Sigmoid colon (tissue), 7 donors: ENCODE results near the gene C1GALT1C1. TPM values are rescaled to one million over a fixed set of nuclear protein-coding genes. Genes with fewer than 3 reads are reported as not detected.

Source experiments
- DNase-seq: peaks from one replicate; pipeline ENCODE4 v3.0.0-alpha.2; 2019
- H3K27ac ChIP-seq, 4 donors: fragments of 200-600 bp; sonication (generic); one replicate each; pipeline ENCODE4 v1.5.1; 2016 to 2019; ENCODE audit warnings: mild to moderate bottlenecking in 1 of 4
- H3K27me3 ChIP-seq, 3 donors: fragments of 200-600 bp; sonication (generic); one replicate each; pipeline ENCODE4 v1.5.1; 2019; ENCODE audit warnings: mild to moderate bottlenecking in 1 of 3
- H3K36me3 ChIP-seq, 4 donors: fragments of 200-600 bp; sonication (generic); one replicate each; pipeline ENCODE4 v1.5.1; 2016 to 2019
- H3K4me1 ChIP-seq, 4 donors: fragments of 200-600 bp; sonication (generic); one replicate each; pipeline ENCODE4 v1.5.1; 2017 to 2019
- H3K4me3 ChIP-seq, 4 donors: fragments of 200-600 bp; sonication (generic); one replicate each; pipeline ENCODE4 v1.5.1; 2017 to 2019; ENCODE audit warnings: mild to moderate bottlenecking in 2 of 4, moderate library complexity in 1 of 4
- H3K9me3 ChIP-seq, 4 donors: fragments of 200-600 bp in 3 of 4; sonication (generic) in 3 of 4; one replicate each; pipeline versions ENCODE4 v1.5.1 to v1.6.1; 2013 to 2019
- EP300 ChIP-seq, 4 donors: sonication (generic); formaldehyde crosslinking; IDR thresholded peaks; one replicate each; pipeline ENCODE4 v1.6.1; 2017; ENCODE audit warnings: antibody characterized with exemption in 4 of 4
- POLR2A ChIP-seq, 2 donors: fragments of 450-650 bp; IDR thresholded peaks; one replicate each; pipeline ENCODE4 v1.6.1; 2016; ENCODE audit warnings: antibody characterized with exemption in 2 of 2, mild to moderate bottlenecking in 2 of 2, moderate library complexity in 2 of 2
- POLR2AphosphoS5 ChIP-seq, 4 donors: sonication (generic); formaldehyde crosslinking; IDR thresholded peaks; one replicate each; pipeline ENCODE4 v1.6.1; 2017; ENCODE audit warnings: antibody characterized with exemption in 4 of 4
- whole genome bisulfite sequencing, 2 donors: extraction: QIAGEN DNeasy Blood & Tissue Kit; methylation state at CpG; one replicate each; pipeline ENCODE4 v1.1.7; 2013; 5-methylcytosine and 5-hydroxymethylcytosine counted together
- intact Hi-C: fragments of 100-400 bp; cut with DNase I; formaldehyde crosslinking; loops from one replicate; pipeline ENCODE4 v1.15.1; 2023
- polyA plus RNA-seq, 3 donors: library from polyadenylated mRNA; stranded (reverse); fragments of 200-250 nt; gene quantifications; one replicate each; pipeline ENCODE4 v1.2.3, GENCODE V29; 2013
- total RNA-seq, 4 donors: library from RNA; depleted of rRNA; stranded (reverse); fragments of >200 nt; gene quantifications; one replicate each; pipeline ENCODE4 v1.1.0, GENCODE V29; 2016
- TF ChIP-seq, protein P1 (sequence below), 4 experiments: fragments of 450-650 bp in 3 of 4; fragments of 200-600 bp in 1 of 4; IDR thresholded peaks; one replicate each; pipeline ENCODE4 v1.5.1; 2016 to 2019; ENCODE audit warnings: antibody characterized with exemption in 4 of 4, mild to moderate bottlenecking in 3 of 4, moderate library complexity in 2 of 4
- donor health status: healthy with polysubstance abuse.
- donor health status: Bipolar disorder and iron deficiency.
- donor health status: healthy.

Gene C1GALT1C1
- total and polyA plus RNA-seq, 7 donors = 5.4 to 31.7 (median 21.2) TPM

DNA sequence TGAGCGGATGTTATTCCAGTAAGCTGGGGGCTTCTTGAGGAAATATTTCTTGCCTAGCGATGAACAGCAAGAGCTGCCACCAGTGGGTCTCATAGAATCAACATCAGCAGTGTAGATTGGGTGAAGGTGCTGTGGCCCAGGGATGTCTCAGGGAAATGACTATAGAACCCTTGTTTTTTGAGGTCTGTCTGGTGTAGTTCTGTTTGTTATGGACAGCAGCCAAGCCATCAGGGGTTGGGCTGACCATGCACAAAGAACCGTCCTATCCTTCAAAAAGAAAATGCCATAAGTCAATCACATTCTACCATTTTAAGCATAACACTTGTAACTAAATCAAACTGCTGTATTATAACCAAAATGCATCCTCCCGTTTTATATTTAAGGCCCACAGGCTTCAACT, 17.3 kb upstream of the C1GALT1C1 start:
- no peak for TF ChIP-seq EP300 (IDR thresholded peaks at IDR 0.05)
- TF ChIP-seq, protein P1, sequence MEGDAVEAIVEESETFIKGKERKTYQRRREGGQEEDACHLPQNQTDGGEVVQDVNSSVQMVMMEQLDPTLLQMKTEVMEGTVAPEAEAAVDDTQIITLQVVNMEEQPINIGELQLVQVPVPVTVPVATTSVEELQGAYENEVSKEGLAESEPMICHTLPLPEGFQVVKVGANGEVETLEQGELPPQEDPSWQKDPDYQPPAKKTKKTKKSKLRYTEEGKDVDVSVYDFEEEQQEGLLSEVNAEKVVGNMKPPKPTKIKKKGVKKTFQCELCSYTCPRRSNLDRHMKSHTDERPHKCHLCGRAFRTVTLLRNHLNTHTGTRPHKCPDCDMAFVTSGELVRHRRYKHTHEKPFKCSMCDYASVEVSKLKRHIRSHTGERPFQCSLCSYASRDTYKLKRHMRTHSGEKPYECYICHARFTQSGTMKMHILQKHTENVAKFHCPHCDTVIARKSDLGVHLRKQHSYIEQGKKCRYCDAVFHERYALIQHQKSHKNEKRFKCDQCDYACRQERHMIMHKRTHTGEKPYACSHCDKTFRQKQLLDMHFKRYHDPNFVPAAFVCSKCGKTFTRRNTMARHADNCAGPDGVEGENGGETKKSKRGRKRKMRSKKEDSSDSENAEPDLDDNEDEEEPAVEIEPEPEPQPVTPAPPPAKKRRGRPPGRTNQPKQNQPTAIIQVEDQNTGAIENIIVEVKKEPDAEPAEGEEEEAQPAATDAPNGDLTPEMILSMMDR (IDR thresholded peaks at IDR 0.05) = no peak
- no peak for TF ChIP-seq POLR2A (IDR thresholded peaks at IDR 0.05)
- no peak for TF ChIP-seq POLR2AphosphoS5 (IDR thresholded peaks at IDR 0.05)
- intact Hi-C loops = no loop called here
- WGBS, 2 donors = 60 to 83% methylated on average over 4 of the region's 4 CpGs
- Histone ChIP-seq H3K36me3 (no peaks in the 10 kb centered on the region), H3K4me1 (no peaks in the 10 kb centered on the region), H3K27me3 (no peaks in the 10 kb centered on the region), H3K27ac (no peak overlapping the region), H3K9me3 (no peaks in the 10 kb centered on the region), H3K4me3 (no peak overlapping the region)
- DNase-seq = no peak

DNA sequence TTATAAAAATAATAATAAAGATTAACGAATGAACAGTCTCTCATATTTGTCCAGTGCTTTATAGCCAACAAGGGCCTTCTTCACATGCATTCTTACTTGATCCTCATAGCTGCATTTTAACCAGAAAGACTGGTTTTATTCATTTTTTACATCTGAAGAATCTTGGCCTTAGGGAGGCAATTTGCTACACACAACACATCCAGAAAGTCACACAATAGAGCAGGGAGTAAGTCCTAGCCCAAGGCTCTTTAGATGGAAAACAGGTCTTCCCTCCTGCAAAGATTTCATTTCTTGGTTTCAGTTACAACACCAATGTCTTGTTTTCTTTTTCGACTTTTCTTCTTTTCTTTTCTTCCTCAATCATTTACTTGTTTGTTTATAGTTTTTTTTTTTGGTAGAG, 13.0 kb upstream of the C1GALT1C1 start:
- no peaks in the 10 kb centered on the region for H3K27me3 ChIP-seq
- intact Hi-C loops = no loop called here

DNA sequence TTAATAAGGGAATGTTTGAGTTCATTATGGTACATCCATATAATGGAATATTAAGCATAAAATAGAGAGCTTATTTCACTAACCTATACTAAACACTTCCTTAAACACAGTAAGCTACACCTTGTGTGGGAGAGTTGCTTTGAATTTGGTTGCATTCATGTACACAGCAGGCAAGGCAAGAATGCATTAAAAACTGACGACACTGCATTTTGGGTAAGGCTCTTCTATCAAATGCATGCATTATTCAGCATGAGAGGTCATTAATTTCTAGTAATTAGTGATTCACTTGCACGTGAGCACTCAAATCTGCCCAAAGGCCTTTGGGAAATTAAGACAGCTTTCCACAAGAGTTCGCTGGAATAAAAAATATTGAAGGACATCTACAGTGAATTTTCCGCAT, 8.8 kb upstream of the C1GALT1C1 start:
- no peaks in the 10 kb centered on the region for H3K9me3 ChIP-seq
- H3K4me1 ChIP-seq = no peaks in the 10 kb centered on the region
- DNase-seq = no peak
- no peaks in the 10 kb centered on the region for H3K27me3 ChIP-seq
- no peak overlapping the region for H3K4me3 ChIP-seq
- WGBS, 2 donors = 95 to 98% methylated on average over 4 of the region's 4 CpGs
- no peaks in the 10 kb centered on the region for H3K36me3 ChIP-seq
- TF ChIP-seq EP300 (IDR thresholded peaks at IDR 0.05) (no peak), POLR2AphosphoS5 (IDR thresholded peaks at IDR 0.05) (no peak), POLR2A (IDR thresholded peaks at IDR 0.05) (no peak)
- TF ChIP-seq, protein P1 (IDR thresholded peaks at IDR 0.05) = no peak
- intact Hi-C loops = no loop called here
- no peak overlapping the region for H3K27ac ChIP-seq

More for the DNA sequence above, 13.0 kb upstream of the C1GALT1C1 start:
- no peaks in the 10 kb centered on the region for H3K36me3 ChIP-seq
- WGBS, 2 donors = 78 to 90% methylated on average over 2 of the region's 2 CpGs
- no peaks in the 10 kb centered on the region for H3K9me3 ChIP-seq
- DNase-seq = no peak
- no peak overlapping the region for H3K27ac ChIP-seq
- TF ChIP-seq POLR2AphosphoS5 (IDR thresholded peaks at IDR 0.05) = no peak
- TF ChIP-seq, protein P1 (IDR thresholded peaks at IDR 0.05) = no peak
- H3K4me3 ChIP-seq = no peak overlapping the region
- no peaks in the 10 kb centered on the region for H3K4me1 ChIP-seq

DNA sequence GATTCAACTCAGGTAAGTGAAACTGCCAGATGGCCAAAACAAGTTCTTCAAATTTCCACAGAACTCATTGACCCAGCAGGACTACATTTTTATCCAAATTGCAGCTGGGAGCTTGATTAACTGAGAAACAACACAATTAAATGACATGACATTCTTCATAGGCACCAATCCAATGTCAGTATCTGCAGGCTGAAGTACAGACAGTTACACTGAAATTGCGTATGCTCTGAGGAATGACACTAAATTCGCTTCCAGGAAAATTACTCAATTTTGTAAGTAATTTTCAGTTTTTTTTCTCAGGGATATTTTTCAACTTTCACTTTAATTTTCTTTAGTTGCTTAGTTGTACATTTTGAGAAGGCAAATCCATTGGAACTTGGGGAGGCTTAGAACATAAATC, 4.5 kb downstream of the C1GALT1C1 start:
- H3K9me3 ChIP-seq = no peaks in the 10 kb centered on the region
- TF ChIP-seq POLR2A (IDR thresholded peaks at IDR 0.05) (no peak), EP300 (IDR thresholded peaks at IDR 0.05) (no peak), POLR2AphosphoS5 (IDR thresholded peaks at IDR 0.05) (no peak)
- TF ChIP-seq, protein P1 (IDR thresholded peaks at IDR 0.05) = no peak
- peak overlapping the region in 1 of 4 donors; percentile 21 for H3K27ac ChIP-seq
- H3K4me3 ChIP-seq = no peak overlapping the region
- no peaks in the 10 kb centered on the region for H3K27me3 ChIP-seq
- DNase-seq = no peak
- peaks cover 0 to 3% (median 0%) of the 10 kb centered on the region in 4 donors for H3K36me3 ChIP-seq
- WGBS, 2 donors = 78 to 79% methylated on average over 2 of the region's 2 CpGs
- H3K4me1 ChIP-seq = peaks cover 0 to 5% (median under 1%) of the 10 kb centered on the region in 4 donors
- intact Hi-C loops = no loop called here

DNA sequence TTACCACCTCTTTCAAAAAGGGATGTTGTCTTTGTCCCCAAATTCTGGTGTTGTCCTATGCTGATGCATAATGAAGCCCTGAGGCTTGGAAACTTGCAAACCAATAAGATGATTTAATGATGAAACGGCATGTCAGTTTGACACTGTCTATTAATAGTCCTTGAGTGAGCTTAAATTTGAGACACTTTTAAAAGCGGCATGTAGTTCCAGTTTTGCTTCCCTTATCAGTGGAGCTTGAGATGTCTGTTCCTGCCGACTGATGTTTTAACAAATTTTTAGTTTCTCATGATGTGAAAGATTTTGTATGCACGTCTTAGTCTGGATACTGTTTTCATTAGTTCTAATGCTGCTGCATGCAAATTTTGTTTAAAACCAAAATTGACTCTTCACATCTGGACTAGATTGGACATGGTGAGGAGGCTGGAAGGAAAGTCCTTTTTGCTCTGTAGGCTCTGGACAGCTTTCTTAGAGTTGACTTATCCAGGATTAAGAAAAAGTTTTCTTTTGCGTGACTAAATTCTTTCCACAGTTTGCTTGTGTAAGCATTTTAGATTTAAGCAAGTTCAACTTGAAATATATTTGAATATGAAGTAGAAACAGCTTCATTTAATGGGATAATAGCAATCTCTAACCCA, 11.7 kb downstream of the C1GALT1C1 start:
- 70 to 87% methylated on average over 5 of the region's 5 CpGs for WGBS, 2 donors

More for the DNA sequence above, 11.7 kb downstream of the C1GALT1C1 start:
- TF ChIP-seq, protein P1 (IDR thresholded peaks at IDR 0.05) = no peak
- no peak for TF ChIP-seq POLR2AphosphoS5 (IDR thresholded peaks at IDR 0.05)
- TF ChIP-seq POLR2A (IDR thresholded peaks at IDR 0.05) = no peak
- TF ChIP-seq EP300 (IDR thresholded peaks at IDR 0.05) = no peak
- DNase-seq = no peak
- Histone ChIP-seq H3K27ac (no peak overlapping the region), H3K36me3 (peaks cover 0 to 9% (median 0%) of the 10 kb centered on the region in 4 donors), H3K4me1 (no peaks in the 10 kb centered on the region), H3K27me3 (no peaks in the 10 kb centered on the region), H3K9me3 (no peaks in the 10 kb centered on the region), H3K4me3 (no peak overlapping the region)
- intact Hi-C loops = no loop called here
